ENCODE results near the gene SYNM.
"Not testable (repeated sequence)": the region's sequence is repeated elsewhere in the genome, so short reads cannot be mapped to it uniquely, and the experiment has no call there.

The SYNM gene

GRCh38 chr15:99105514-99106341 lies 848 bp downstream of the SYNM start:
- ATAC-seq = peak; percentile 10 to 30

GRCh38 chr15:99106417-99107220 lies 1.7 kb downstream of the SYNM start:
- no peak for ATAC-seq

- ATAC-seq = no peak
Measured at GRCh38 chr15:99108993-99109392, 4.1 kb downstream of the SYNM start.

GRCh38 chr15:99109555-99110021 lies 4.7 kb downstream of the SYNM start:
- no peak for ATAC-seq

GRCh38 chr15:99110093-99110492 lies 5.2 kb downstream of the SYNM start:
- ATAC-seq = no peak

GRCh38 chr15:99110581-99111320 lies 5.9 kb downstream of the SYNM start:
- ATAC-seq = no peak

GRCh38 chr15:99111641-99112040 lies 6.8 kb downstream of the SYNM start:
- not testable (repeated sequence) for ATAC-seq

GRCh38 chr15:99113547-99114271 lies 8.8 kb downstream of the SYNM start:
- ATAC-seq = no peak

- no peak for ATAC-seq
Measured at GRCh38 chr15:99114511-99115299, 9.8 kb downstream of the SYNM start.

GRCh38 chr15:99115300-99116215 lies 10.7 kb downstream of the SYNM start:
- no peak for ATAC-seq

GRCh38 chr15:99117111-99117510 lies 12.2 kb downstream of the SYNM start:
- no peak for ATAC-seq

GRCh38 chr15:99117563-99118257 lies 12.8 kb downstream of the SYNM start:
- ATAC-seq = no peak

GRCh38 chr15:99118258-99118632 lies 13.4 kb downstream of the SYNM start:
- ATAC-seq = no peak

- no peak for ATAC-seq
Measured at GRCh38 chr15:99118801-99119546, 14.1 kb downstream of the SYNM start.

- no peak for ATAC-seq
Measured at GRCh38 chr15:99120050-99120777, 15.3 kb downstream of the SYNM start.

- no peak for ATAC-seq
Measured at GRCh38 chr15:99121207-99121606, 16.3 kb downstream of the SYNM start.

- no peak for ATAC-seq
Measured at GRCh38 chr15:99121691-99122410, 17.0 kb downstream of the SYNM start.

All from activated CD4-positive, CD25-positive, alpha-beta regulatory T cell treated with anti-CD3 and anti-CD28 coated beads, Interleukin-2, amount 50 U/mL, for 24 hours (primary cell).